Measurements from ENCODE around the gene FCER1G.

DNA sequence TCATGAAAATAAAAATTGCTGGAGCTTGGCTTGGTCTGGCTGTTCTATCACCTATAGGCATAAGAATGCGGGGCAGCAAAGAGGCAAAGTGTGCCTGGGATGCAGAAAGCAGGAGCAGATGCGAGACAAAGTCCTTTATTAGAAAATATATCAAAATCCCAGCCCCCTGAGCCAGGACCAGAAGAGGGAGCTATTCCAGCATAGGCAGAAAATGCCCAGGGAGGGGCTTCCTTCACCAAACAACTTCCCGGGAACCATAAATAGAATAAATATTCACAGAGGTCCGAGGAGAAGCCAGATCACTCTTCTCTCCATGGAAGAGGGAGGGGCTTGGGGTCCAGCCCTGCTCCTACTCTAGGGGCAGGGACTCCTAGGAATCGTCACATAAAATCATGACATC, 43.9 kb upstream of the FCER1G start:
- TF ChIP-seq SIN3A (IDR thresholded peaks at IDR 0.05; ENCODE audit: borderline replicate concordance, insufficient read depth, low read length) (no peak), TAF1 (IDR thresholded peaks at IDR 0.05; ENCODE audit: borderline replicate concordance, insufficient read depth, low read length) (no peak), POLR2AphosphoS5 (IDR thresholded peaks at IDR 0.05; ENCODE audit: low read depth, low read length) (no peak), FOXP2 (optimal IDR thresholded peaks at IDR 0.05; ENCODE audit: borderline replicate concordance, extremely low read depth, extremely low read length, insufficient read depth) (no peak)
- TF ChIP-seq, protein P1, sequence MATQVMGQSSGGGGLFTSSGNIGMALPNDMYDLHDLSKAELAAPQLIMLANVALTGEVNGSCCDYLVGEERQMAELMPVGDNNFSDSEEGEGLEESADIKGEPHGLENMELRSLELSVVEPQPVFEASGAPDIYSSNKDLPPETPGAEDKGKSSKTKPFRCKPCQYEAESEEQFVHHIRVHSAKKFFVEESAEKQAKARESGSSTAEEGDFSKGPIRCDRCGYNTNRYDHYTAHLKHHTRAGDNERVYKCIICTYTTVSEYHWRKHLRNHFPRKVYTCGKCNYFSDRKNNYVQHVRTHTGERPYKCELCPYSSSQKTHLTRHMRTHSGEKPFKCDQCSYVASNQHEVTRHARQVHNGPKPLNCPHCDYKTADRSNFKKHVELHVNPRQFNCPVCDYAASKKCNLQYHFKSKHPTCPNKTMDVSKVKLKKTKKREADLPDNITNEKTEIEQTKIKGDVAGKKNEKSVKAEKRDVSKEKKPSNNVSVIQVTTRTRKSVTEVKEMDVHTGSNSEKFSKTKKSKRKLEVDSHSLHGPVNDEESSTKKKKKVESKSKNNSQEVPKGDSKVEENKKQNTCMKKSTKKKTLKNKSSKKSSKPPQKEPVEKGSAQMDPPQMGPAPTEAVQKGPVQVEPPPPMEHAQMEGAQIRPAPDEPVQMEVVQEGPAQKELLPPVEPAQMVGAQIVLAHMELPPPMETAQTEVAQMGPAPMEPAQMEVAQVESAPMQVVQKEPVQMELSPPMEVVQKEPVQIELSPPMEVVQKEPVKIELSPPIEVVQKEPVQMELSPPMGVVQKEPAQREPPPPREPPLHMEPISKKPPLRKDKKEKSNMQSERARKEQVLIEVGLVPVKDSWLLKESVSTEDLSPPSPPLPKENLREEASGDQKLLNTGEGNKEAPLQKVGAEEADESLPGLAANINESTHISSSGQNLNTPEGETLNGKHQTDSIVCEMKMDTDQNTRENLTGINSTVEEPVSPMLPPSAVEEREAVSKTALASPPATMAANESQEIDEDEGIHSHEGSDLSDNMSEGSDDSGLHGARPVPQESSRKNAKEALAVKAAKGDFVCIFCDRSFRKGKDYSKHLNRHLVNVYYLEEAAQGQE (IDR thresholded peaks at IDR 0.05; ENCODE audit: insufficient read depth in 1 of 2, low read depth in 2 of 2, low read length in 2 of 2), result no peak

All from PFSK-1 (cell line).